ENCODE measurements around the gene DEPDC5.

DNA sequence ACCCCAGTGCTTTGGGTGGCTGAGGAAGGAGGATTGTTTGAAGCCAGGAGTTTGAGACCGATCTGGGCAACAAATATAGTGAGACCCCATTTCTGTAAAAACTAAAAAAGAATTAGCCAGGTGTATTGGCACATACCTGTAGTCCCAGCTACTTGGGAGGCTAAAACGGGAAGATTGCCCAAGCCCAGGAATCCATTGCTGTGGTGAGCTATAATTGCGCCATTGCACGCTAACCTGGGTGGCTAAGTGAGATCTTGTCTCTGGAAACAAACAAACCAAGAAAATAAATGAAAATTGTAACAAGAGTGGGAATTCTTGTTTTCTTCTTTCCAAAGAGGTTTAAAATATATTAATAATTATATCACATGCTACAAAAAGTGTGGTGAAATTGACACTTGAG is 52.9 kb downstream of the DEPDC5 start:
- TF ChIP-seq SMAD1 (IDR thresholded peaks at IDR 0.05; ENCODE audit: low read depth, partially characterized antibody): no peak
- TF ChIP-seq ZBTB4 (CRISPR knock-in tag; IDR thresholded peaks at IDR 0.05): no peak
- no peak for TF ChIP-seq EGR1 (IDR thresholded peaks at IDR 0.05; ENCODE audit: borderline replicate concordance in 1 of 2, low read depth in 2 of 2, low read length in 2 of 2)
- TF ChIP-seq CTCF (IDR thresholded peaks at IDR 0.05 in 2 of 3, conservative IDR thresholded peaks at IDR 0.05 in 1 of 3; ENCODE audit: control insufficient read depth in 2 of 3, extremely low read depth in 1 of 3, insufficient read depth in 1 of 3, low read depth in 3 of 3, low read length in 3 of 3): no peak
- no peak for TF ChIP-seq NFYB (IDR thresholded peaks at IDR 0.05; ENCODE audit: insufficient read depth, low read depth, low read length)
